ENCODE data around the gene CDK14.

CDK14 gene

GRCh38 chr7:90988996-90989765 is 393.1 kb downstream of the CDK14 start:
- TF ChIP-seq CTCF (IDR thresholded peaks at IDR 0.05): no peak

GRCh38 chr7:90994121-90994520 is 398.0 kb downstream of the CDK14 start:
- no peak for TF ChIP-seq CTCF (IDR thresholded peaks at IDR 0.05)

GRCh38 chr7:90994601-90995000 is 398.5 kb downstream of the CDK14 start:
- no peak for TF ChIP-seq CTCF (IDR thresholded peaks at IDR 0.05)

GRCh38 chr7:90995996-90996395 is 399.9 kb downstream of the CDK14 start:
- no peak for TF ChIP-seq CTCF (IDR thresholded peaks at IDR 0.05)

- TF ChIP-seq CTCF (IDR thresholded peaks at IDR 0.05): no peak
Observed at GRCh38 chr7:90999989-91000979, 404.2 kb downstream of the CDK14 start.

- TF ChIP-seq CTCF (IDR thresholded peaks at IDR 0.05): no peak
Observed at GRCh38 chr7:91005024-91005423, 408.9 kb downstream of the CDK14 start.

- no peak for TF ChIP-seq CTCF (IDR thresholded peaks at IDR 0.05)
Observed at GRCh38 chr7:91005841-91006240, 409.7 kb downstream of the CDK14 start.

Data from LNCAP (cell line).